Measurements from ENCODE around the gene CRAT.

DNA sequence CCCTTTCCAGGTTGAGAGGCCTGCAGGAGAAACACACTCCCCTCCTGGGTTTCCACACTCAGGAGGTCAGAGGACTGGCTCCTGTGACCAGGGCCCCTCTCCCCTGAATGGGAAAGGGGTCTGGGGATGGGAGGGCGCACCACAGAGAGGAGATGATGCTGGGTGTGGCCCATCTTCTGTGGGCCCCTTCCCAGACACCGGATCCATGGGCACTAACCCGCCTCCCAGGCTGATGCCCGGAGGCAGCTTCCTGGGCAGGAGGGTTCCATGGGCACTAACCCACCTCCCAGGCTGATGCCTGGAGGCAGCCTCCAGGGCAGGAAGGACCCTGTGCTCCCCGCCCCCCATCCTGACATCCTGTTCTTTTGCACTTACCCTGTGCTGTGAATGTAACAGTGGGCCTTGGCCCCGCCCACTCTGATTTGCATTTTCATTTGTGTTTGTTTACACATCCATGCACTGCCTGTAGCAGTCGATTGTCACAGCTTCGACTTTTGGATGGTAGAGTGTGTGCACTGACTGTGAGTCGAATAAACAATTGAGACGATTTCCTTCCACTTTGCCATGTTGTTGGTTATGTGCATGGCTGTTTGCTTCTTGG, 39.0 kb downstream of the CRAT start:
- TF ChIP-seq, protein P1, sequence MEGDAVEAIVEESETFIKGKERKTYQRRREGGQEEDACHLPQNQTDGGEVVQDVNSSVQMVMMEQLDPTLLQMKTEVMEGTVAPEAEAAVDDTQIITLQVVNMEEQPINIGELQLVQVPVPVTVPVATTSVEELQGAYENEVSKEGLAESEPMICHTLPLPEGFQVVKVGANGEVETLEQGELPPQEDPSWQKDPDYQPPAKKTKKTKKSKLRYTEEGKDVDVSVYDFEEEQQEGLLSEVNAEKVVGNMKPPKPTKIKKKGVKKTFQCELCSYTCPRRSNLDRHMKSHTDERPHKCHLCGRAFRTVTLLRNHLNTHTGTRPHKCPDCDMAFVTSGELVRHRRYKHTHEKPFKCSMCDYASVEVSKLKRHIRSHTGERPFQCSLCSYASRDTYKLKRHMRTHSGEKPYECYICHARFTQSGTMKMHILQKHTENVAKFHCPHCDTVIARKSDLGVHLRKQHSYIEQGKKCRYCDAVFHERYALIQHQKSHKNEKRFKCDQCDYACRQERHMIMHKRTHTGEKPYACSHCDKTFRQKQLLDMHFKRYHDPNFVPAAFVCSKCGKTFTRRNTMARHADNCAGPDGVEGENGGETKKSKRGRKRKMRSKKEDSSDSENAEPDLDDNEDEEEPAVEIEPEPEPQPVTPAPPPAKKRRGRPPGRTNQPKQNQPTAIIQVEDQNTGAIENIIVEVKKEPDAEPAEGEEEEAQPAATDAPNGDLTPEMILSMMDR (IDR thresholded peaks at IDR 0.05 in 4 of 5, conservative IDR thresholded peaks at IDR 0.05 in 1 of 5), result no peak
- TF ChIP-seq POLR2A (IDR thresholded peaks at IDR 0.05), result no peak

Data from gastrocnemius medialis (tissue), 4 donors.